Measurements from ENCODE around the gene UBAC2.

Gene UBAC2

GRCh38 chr13:99159331-99160061 is 41.2 kb upstream of the UBAC2 start:
- no peak overlapping the region for H3K27ac ChIP-seq
- no peak for TF ChIP-seq ZFX (IDR thresholded peaks at IDR 0.05; ENCODE audit: borderline replicate concordance)
- TF ChIP-seq, protein P1, sequence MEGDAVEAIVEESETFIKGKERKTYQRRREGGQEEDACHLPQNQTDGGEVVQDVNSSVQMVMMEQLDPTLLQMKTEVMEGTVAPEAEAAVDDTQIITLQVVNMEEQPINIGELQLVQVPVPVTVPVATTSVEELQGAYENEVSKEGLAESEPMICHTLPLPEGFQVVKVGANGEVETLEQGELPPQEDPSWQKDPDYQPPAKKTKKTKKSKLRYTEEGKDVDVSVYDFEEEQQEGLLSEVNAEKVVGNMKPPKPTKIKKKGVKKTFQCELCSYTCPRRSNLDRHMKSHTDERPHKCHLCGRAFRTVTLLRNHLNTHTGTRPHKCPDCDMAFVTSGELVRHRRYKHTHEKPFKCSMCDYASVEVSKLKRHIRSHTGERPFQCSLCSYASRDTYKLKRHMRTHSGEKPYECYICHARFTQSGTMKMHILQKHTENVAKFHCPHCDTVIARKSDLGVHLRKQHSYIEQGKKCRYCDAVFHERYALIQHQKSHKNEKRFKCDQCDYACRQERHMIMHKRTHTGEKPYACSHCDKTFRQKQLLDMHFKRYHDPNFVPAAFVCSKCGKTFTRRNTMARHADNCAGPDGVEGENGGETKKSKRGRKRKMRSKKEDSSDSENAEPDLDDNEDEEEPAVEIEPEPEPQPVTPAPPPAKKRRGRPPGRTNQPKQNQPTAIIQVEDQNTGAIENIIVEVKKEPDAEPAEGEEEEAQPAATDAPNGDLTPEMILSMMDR (IDR thresholded peaks at IDR 0.05) = no peak

GRCh38 chr13:99160415-99160814 is 40.2 kb upstream of the UBAC2 start:
- H3K27ac ChIP-seq = no peak overlapping the region
- TF ChIP-seq, protein P1 (IDR thresholded peaks at IDR 0.05) = no peak
- TF ChIP-seq ZFX (IDR thresholded peaks at IDR 0.05; ENCODE audit: borderline replicate concordance) = no peak

- TF ChIP-seq, protein P1 (IDR thresholded peaks at IDR 0.05) = no peak
- no peak for TF ChIP-seq ZFX (IDR thresholded peaks at IDR 0.05; ENCODE audit: borderline replicate concordance)
Measured at GRCh38 chr13:99161512-99161911, 39.1 kb upstream of the UBAC2 start.

DNA sequence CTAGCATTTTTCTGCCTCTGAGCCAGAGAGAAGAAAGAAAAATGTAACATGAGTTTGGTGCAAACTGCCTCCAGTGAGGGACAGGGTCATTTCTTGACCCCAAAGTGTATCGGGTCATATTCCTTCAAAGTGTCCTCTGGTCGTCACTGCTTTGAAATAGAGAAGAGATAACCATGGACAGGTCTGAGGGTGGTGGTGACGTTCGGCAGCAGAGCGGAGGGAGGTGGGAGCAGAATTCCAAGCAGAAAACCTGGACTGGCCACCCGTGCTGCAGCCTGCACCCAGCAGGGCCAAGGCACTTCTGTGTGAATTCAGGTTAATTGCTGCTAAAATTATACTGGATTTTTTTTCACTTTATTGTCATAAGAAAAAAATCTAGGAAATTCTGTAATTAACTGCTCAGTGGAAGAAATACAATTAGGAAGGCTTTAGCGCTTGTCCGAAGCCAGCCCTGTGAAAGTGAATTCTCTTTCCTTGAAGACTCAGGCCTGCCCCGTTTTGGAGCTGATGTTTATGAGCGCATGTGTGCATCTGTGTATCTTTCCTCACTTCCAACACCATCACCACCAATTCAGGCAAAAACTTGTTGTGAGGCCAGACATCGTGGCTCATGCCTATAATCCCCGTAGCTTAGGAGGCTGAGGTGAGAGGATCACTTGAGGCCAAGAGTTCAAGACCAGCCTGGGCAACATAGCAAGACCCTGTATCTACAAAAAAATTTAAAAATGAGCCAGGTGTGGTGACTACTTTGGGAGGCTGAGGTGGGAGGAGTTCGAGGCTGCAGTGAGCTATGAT is 37.9 kb upstream of the UBAC2 start:
- H3K27ac ChIP-seq = no peak overlapping the region
- TF ChIP-seq ZFX (IDR thresholded peaks at IDR 0.05; ENCODE audit: borderline replicate concordance) = no peak
- TF ChIP-seq, protein P1 (IDR thresholded peaks at IDR 0.05) = no peak

More at GRCh38 chr13:99161512-99161911, 39.1 kb upstream of the UBAC2 start:
- no peak overlapping the region for H3K27ac ChIP-seq

DNA sequence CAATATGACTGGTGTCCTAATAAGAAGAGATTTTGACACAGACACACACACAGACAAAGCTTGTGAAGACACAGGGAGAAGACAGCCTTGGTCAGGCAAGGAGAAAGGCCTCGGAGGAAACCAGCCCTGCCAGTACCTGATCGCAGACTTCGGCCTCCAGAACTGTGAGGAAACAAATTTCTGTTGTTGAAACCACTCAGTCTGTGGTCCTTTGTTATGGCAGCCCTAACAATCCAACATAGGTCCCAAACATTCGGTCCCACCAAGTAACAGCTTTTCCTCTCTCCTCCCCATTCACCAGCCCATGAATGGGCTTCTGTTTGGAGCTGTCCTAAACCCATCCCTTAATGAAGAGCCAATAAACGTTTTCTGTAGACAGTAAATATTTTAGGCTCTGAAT is 36.4 kb upstream of the UBAC2 start:
- H3K27ac ChIP-seq = no peak overlapping the region
- TF ChIP-seq, protein P1 (IDR thresholded peaks at IDR 0.05) = no peak
- no peak for TF ChIP-seq ZFX (IDR thresholded peaks at IDR 0.05; ENCODE audit: borderline replicate concordance)

DNA sequence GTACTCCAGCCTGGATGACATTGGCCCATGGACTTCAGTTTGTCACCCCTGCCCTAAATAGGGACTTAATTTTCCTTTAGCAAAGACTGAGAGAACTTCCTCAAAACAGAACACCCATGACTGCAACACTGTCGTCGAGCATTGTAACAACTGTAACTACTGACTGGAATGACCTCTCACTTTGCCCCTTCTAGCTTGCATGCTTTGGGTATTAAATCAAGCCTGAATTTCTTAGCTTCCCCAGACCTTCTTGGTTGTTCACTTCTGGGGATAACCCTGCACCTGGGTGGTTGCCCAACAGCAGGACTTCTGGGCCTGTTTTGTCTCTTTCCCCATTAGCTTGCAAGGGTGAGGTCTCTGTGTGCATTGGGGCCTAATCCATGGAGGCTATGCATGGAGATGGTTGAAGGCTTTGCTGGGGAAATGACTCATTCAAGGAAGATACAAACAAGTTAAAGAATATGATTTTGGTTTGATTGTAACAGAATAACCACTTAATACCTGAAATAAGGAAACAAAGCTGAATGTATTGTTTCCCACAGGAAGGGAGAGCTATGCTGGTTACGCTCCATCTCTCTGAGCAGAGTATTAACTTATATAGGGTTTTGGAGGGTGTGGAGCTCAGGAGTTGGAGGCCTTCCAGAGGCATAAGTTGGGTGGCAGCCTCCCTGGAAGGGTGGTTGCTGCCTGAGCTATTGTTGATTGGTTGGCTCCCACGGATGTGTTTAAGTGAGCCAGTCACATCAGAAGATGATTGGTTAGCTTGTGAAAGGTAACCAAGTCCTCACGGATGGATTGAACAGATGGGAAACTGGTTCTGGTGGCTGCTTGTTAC is 34.7 kb upstream of the UBAC2 start:
- TF ChIP-seq, protein P1 (IDR thresholded peaks at IDR 0.05) = no peak
- no peak for TF ChIP-seq ZFX (IDR thresholded peaks at IDR 0.05; ENCODE audit: borderline replicate concordance)
- no peak overlapping the region for H3K27ac ChIP-seq
